ENCODE data around the gene CHMP5. TPM values are rescaled to one million over a fixed set of nuclear protein-coding genes. Genes with fewer than 3 reads are reported as not detected.
A peak's percentile ranks its signal among the peaks of the same experiment; 100 is the strongest.

The CHMP5 gene
- total and polyA plus RNA-seq, 8 donors = 9.8 to 164 (median 64.3) TPM

- intact Hi-C loops (cut with DNase I; ENCODE audit: low total_unique reads) = no loop called here
- Histone ChIP-seq H3K27ac (peak overlapping the region in 1 of 5 donors; percentile 21), H3K4me1 (peaks cover 50 to 94% (median 80%) of the 10 kb centered on the region in 4 donors), H3K9me3 (no peaks in the 10 kb centered on the region), H3K36me3 (peaks cover 18 to 87% (median 76%) of the 10 kb centered on the region in 4 donors), H3K27me3 (no peaks in the 10 kb centered on the region), H3K4me3 (no peak overlapping the region)
- 76 to 89% (median 86%) methylated on average over 2 of the region's 2 CpGs for WGBS, 5 donors
- no peak for TF ChIP-seq CTCF (IDR thresholded peaks at IDR 0.05)
- TF ChIP-seq POLR2A (IDR thresholded peaks at IDR 0.05) = no peak
- TF ChIP-seq POLR2AphosphoS5 (IDR thresholded peaks at IDR 0.05) = no peak
- TF ChIP-seq EP300 (IDR thresholded peaks at IDR 0.05) = no peak
- no peak for DNase-seq
Observed at GRCh38 chr9:33295571-33295970, 30.7 kb downstream of the CHMP5 start.

- peak overlapping the region in 2 of 4 donors; percentile 4 to 18 for H3K4me3 ChIP-seq
- peak overlapping the region; percentile 8 to 75 (median 39) for H3K27ac ChIP-seq
- 12 to 33% (median 24%) methylated on average over 1 of the region's 1 CpG for WGBS, 5 donors
- peaks cover 30 to 99% (median 90%) of the 10 kb centered on the region in 4 donors for H3K36me3 ChIP-seq
- no peaks in the 10 kb centered on the region for H3K27me3 ChIP-seq
- H3K9me3 ChIP-seq = no peaks in the 10 kb centered on the region
- peaks cover 35 to 82% (median 65%) of the 10 kb centered on the region in 4 donors for H3K4me1 ChIP-seq
- no peak for TF ChIP-seq CTCF (IDR thresholded peaks at IDR 0.05)
- no peak for TF ChIP-seq EP300 (IDR thresholded peaks at IDR 0.05)
- TF ChIP-seq POLR2A (IDR thresholded peaks at IDR 0.05) = no peak
- TF ChIP-seq POLR2AphosphoS5 (IDR thresholded peaks at IDR 0.05) = no peak
- intact Hi-C loops (cut with DNase I; ENCODE audit: low total_unique reads) = no loop called here
- DNase-seq = peak; percentile 62 to 75
Observed at GRCh38 chr9:33297432-33297831, 32.6 kb downstream of the CHMP5 start.

GRCh38 chr9:33300546-33300945 lies 35.7 kb downstream of the CHMP5 start:
- intact Hi-C loops (cut with DNase I; ENCODE audit: low total_unique reads) = no loop called here
- peaks cover 52 to 100% (median 97%) of the 10 kb centered on the region in 4 donors for H3K36me3 ChIP-seq
- DNase-seq = no peak
- 60 to 88% (median 81%) methylated on average over 2 of the region's 2 CpGs for WGBS, 5 donors
- H3K27ac ChIP-seq = no peak overlapping the region
- no peaks in the 10 kb centered on the region for H3K27me3 ChIP-seq
- TF ChIP-seq EP300 (IDR thresholded peaks at IDR 0.05) = no peak
- TF ChIP-seq CTCF (IDR thresholded peaks at IDR 0.05) = no peak
- TF ChIP-seq POLR2AphosphoS5 (IDR thresholded peaks at IDR 0.05) = no peak
- TF ChIP-seq POLR2A (IDR thresholded peaks at IDR 0.05) = no peak
- H3K9me3 ChIP-seq = no peaks in the 10 kb centered on the region
- H3K4me3 ChIP-seq = no peak overlapping the region
- H3K4me1 ChIP-seq = peaks cover 30 to 57% (median 43%) of the 10 kb centered on the region in 4 donors

- no peak for TF ChIP-seq CTCF (IDR thresholded peaks at IDR 0.05)
- no peak for TF ChIP-seq POLR2A (IDR thresholded peaks at IDR 0.05)
- TF ChIP-seq POLR2AphosphoS5 (IDR thresholded peaks at IDR 0.05) = no peak
- no peak for TF ChIP-seq EP300 (IDR thresholded peaks at IDR 0.05)
- intact Hi-C loops (cut with DNase I; ENCODE audit: low total_unique reads) = no loop called here
- WGBS, 5 donors = 77 to 95% (median 93%) methylated on average over 1 of the region's 1 CpG
- Histone ChIP-seq H3K9me3 (no peaks in the 10 kb centered on the region), H3K4me1 (peaks cover 0 to 26% (median 10%) of the 10 kb centered on the region in 4 donors), H3K27ac (no peak overlapping the region), H3K36me3 (peaks cover 73 to 100% (median 99%) of the 10 kb centered on the region in 4 donors), H3K27me3 (no peaks in the 10 kb centered on the region), H3K4me3 (no peak overlapping the region)
- DNase-seq = no peak
Observed at GRCh38 chr9:33304362-33304761, 39.5 kb downstream of the CHMP5 start.
